HG03064 (cell line): ENCODE data around the gene PLA2G3.

ENCODE experiments used
- ATAC-seq: cut with Tn5 transposase; IDR thresholded peaks from one replicate; pipeline ENCODE4 v1.9.1; 2021; ENCODE audit warnings: low read depth; ENCODE audit not compliant: unreplicated experiment

The PLA2G3 gene

DNA sequence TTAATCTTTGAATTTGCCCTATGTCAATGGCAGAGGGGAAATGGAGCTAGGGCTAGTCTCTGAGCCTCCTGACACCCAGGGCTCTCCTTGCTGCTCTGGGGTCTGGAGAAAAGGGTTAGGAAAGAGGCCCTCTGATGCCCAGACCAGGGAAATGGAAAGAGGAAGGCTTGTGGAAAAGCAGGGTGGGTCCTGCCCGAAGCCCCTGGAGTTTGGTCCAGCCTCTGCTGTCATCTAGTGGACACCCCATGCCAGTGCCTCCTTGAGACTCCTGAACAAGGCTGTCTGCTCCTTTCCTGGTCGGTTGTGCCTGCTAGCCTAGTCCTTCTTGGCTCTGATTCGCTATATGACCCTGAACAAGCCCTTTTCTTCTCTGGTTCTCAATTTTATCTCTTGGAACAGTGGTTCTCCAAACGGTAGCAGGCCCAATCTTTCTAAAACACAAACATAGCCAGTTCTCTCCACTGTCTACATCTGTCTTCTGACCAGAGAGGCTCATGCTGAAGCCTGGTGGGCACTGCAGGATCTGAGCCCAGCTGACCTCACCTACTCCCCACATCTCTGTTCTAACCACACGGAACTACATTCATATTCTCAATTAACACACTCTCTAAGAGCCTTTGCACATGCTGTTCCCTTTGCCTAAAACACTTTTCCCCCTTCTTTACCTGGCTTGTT is 8.8 kb upstream of the PLA2G3 start:
- no peak for ATAC-seq

GRCh38 chr22:31148488-31148887 is 8.2 kb upstream of the PLA2G3 start:
- ATAC-seq = no peak

- ATAC-seq = no peak
Measured at GRCh38 chr22:31144223-31144622, 3.9 kb upstream of the PLA2G3 start.

- no peak for ATAC-seq
Measured at GRCh38 chr22:31143537-31143936, 3.2 kb upstream of the PLA2G3 start.

- ATAC-seq = no peak
Measured at GRCh38 chr22:31143038-31143437, 2.7 kb upstream of the PLA2G3 start.

GRCh38 chr22:31142285-31142684 is 2.0 kb upstream of the PLA2G3 start:
- no peak for ATAC-seq

DNA sequence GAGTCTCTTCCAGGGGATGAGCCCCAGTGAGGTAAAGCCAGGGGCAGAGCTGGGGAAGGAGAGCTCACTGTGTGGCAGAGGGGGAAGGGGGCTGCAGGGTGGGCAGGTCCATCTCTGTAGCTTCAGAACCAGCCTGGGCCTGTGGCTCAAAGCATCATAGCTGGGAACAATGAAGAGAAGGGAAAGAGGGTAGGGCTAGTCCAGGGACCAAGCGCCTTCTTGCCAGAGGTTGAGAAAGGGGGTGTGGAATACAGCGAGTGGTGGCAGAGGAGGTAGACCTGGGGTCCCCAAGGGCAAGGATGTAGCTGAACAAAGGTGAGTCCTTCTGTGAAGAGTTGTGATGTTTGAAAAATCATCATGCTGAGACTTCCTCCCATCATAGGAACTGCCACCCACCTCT is 1.2 kb upstream of the PLA2G3 start:
- no peak for ATAC-seq

GRCh38 chr22:31140746-31141145 is 438 bp upstream of the PLA2G3 start:
- no peak for ATAC-seq

GRCh38 chr22:31139066-31139465 is 1.2 kb downstream of the PLA2G3 start:
- no peak for ATAC-seq

DNA sequence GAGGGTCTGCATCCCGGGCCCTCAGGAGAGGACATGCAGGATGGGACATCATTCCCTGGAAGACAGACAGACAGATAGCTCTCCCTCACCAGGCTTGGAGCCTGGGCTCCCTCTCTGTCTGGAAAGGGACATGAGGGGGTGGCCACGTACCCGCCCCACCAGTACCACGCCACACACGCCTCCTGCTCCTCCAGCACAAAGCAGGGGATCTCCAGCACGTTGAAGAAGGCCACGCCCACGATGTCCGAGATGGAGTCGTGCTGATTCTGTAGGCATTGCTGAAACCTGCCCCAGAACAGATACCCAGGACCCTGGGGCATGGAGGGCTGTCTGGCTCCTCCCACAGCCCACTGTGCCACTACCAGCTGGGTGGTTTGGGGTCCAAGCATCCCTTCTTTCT is 2.2 kb downstream of the PLA2G3 start:
- no peak for ATAC-seq

GRCh38 chr22:31137721-31138120 is 2.6 kb downstream of the PLA2G3 start:
- ATAC-seq = no peak

DNA sequence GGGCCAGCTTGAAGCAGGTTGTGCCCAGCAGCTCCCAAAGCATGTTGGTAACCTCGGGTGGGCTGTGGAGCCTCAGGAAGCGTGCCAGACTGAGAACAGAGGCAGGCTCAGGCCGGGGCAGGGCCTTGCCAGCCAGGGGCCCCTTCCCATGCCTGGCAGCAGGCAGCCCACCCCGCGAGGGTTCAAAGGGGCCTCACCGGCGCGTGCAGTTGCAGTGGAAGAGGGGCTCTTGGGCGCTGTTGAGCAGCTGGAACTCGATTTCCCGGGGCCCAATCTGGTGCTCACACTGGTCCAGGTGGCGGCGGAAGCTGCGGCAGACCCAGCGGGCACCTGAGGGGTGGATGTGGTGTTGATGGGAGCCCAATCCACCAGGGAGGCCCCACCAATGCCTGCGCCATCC is 3.6 kb downstream of the PLA2G3 start:
- no peak for ATAC-seq

- no peak for ATAC-seq
Measured at GRCh38 chr22:31136155-31136554, 4.2 kb downstream of the PLA2G3 start.

DNA sequence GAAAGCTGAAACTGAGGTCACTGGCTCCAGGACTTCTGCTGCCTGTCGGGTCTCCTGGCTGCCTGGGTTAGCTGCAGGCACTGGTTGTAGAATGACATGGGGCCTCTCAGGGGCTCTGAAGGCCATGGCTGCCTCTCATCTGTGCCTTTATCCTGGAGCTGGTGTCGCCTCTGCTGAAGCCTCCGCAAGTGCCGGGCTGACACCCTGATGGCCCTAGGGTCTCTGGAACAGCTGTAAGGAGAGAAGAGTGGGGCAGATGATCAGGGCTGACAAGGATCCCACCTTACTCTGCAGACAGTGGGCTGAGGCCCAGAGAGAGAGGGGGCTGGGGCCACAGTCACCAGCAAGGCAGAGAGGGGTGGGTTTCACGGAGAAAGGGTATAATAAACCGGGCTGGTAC is 4.6 kb downstream of the PLA2G3 start:
- ATAC-seq = no peak

DNA sequence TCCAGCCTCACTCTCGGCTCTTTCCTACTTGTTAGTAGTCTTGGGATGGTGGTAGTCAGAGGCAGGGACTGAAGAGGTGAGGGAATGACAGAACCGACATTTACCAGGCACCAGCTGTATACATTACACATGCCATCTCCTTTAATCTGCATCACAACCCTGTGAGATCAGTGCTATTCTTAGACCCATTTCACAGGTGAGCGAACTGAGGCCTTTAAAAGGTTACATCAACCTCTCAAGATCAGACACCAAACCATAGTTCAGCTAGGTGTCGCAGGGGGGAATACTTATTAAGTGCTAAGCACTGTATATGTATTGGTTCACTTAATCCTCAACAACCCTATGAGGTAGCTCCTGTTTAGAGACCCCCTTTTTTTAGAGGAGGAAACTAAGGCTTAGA is 5.6 kb downstream of the PLA2G3 start:
- no peak for ATAC-seq

DNA sequence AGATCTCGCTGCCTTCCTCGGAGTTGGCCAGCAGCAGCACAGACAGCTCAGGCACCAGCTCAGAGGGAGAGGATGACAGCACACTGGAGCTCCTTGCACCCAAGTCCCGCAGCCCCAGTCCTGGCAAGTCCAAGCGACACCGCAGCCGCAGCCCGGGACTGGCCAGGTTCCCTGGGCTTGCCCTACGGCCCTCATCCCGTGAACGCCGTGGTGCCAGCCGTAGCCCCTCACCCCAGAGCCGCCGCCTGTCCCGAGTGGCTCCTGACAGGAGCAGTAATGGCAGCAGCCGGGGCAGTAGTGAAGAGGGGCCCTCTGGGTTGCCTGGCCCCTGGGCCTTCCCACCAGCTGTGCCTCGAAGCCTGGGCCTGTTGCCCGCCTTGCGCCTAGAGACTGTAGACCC is 6.4 kb downstream of the PLA2G3 start:
- no peak for ATAC-seq

DNA sequence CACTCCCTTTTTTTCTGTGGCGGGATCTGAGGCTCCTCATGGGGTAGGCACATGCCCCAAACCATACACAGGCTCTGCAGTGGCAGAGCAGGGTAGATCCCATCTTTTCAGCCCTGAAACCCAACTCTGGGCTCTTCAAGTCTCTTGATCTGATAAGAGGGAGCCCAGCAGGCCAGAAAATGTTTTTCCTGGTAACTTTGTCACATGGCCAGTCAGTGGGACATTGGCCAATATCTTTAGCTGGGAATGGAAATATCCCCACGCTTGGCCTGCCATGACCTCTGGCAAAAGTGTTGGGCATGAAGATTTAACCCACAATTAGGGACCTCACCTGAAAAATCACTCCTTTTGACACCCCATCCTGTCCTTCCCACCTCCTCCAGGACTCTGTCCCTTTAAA is 9.4 kb downstream of the PLA2G3 start:
- ATAC-seq = no peak

GRCh38 chr22:31128156-31128555 is 12.2 kb downstream of the PLA2G3 start:
- no peak for ATAC-seq

- no peak for ATAC-seq
Measured at GRCh38 chr22:31127181-31127772, 13.0 kb downstream of the PLA2G3 start.

GRCh38 chr22:31126869-31127175 is 13.5 kb downstream of the PLA2G3 start:
- no peak for ATAC-seq

GRCh38 chr22:31126128-31126868 is 14.0 kb downstream of the PLA2G3 start:
- ATAC-seq = no peak

GRCh38 chr22:31125521-31126117 is 14.7 kb downstream of the PLA2G3 start:
- ATAC-seq = no peak
